Endothelial cell of hepatic sinusoid (primary cell): ENCODE data around the gene TMEM74B.

ENCODE experiments used
- in situ Hi-C: cut with HindIII; loops from 2 replicates; pipeline ENCODE4 v1.10.0; 2017; ENCODE audit warnings: low sequenced_read_pairs

The TMEM74B gene

GRCh38 chr20:1206366-1207148, 21.8 kb upstream of the TMEM74B start:
- in situ Hi-C loops = no loop called here

- in situ Hi-C loops = no loop called here
Observed at GRCh38 chr20:1205802-1206201, 21.0 kb upstream of the TMEM74B start.

GRCh38 chr20:1204576-1204975, 19.8 kb upstream of the TMEM74B start:
- in situ Hi-C loops = no loop called here

- in situ Hi-C loops = no loop called here
Observed at GRCh38 chr20:1204113-1204512, 19.3 kb upstream of the TMEM74B start.

GRCh38 chr20:1203630-1204029, 18.8 kb upstream of the TMEM74B start:
- in situ Hi-C loops = no loop called here

GRCh38 chr20:1202762-1203504, 18.2 kb upstream of the TMEM74B start, which contains the start of gene C20orf202:
Gene C20orf202 (plus strand): TSS chr20:1203454. CDS start chr20:1203586, 132 bp downstream.
- in situ Hi-C loops = no loop called here

GRCh38 chr20:1199964-1200363, 15.2 kb upstream of the TMEM74B start:
- in situ Hi-C loops = no loop called here

GRCh38 chr20:1199212-1199873, 14.6 kb upstream of the TMEM74B start:
- in situ Hi-C loops = no loop called here

GRCh38 chr20:1198751-1199150, 14.0 kb upstream of the TMEM74B start:
- in situ Hi-C loops = no loop called here

- in situ Hi-C loops = no loop called here
Observed at GRCh38 chr20:1197801-1198200, 13.0 kb upstream of the TMEM74B start.

- in situ Hi-C loops = no loop called here
Observed at GRCh38 chr20:1196634-1197033, 11.9 kb upstream of the TMEM74B start.

GRCh38 chr20:1195226-1195625, 10.4 kb upstream of the TMEM74B start:
- in situ Hi-C loops = no loop called here

GRCh38 chr20:1191299-1191698, 6.5 kb upstream of the TMEM74B start:
- in situ Hi-C loops = no loop called here

GRCh38 chr20:1190847-1191246, 6.1 kb upstream of the TMEM74B start:
- in situ Hi-C loops = no loop called here

GRCh38 chr20:1189827-1190226, 5.0 kb upstream of the TMEM74B start:
- in situ Hi-C loops = no loop called here

- in situ Hi-C loops = no loop called here
Observed at GRCh38 chr20:1188347-1188746, 3.6 kb upstream of the TMEM74B start.

- in situ Hi-C loops = no loop called here
Observed at GRCh38 chr20:1187605-1188171, 2.9 kb upstream of the TMEM74B start.

GRCh38 chr20:1186367-1186991, 1.7 kb upstream of the TMEM74B start:
- in situ Hi-C loops = no loop called here

- in situ Hi-C loops = no loop called here
Observed at GRCh38 chr20:1185790-1186334, 1.1 kb upstream of the TMEM74B start.

- in situ Hi-C loops = no loop called here
Observed at GRCh38 chr20:1185316-1185741, 548 bp upstream of the TMEM74B start.

GRCh38 chr20:1184260-1184637, 532 bp downstream of the TMEM74B start:
- in situ Hi-C loops = no loop called here
